KMS-11 (cell line): Measurements from ENCODE around the gene HS2ST1.
A peak's percentile ranks its signal among the peaks of the same experiment; 100 is the strongest.
"Not testable (repeated sequence)": the region's sequence is repeated elsewhere in the genome, so short reads cannot be mapped to it uniquely, and the experiment has no call there.

Experiments
- H2AFZ ChIP-seq: fragments of 200-600 bp; sonication (generic); 2 replicates; pipeline ENCODE4 v1.6.1; 2016; ENCODE audit warnings: antibody characterized with exemption, mixed run types, low read depth
- H3K27ac ChIP-seq: fragments of 200-600 bp; sonication (generic); 2 replicates; pipeline ENCODE4 v1.6.1; 2016; ENCODE audit warnings: mild to moderate bottlenecking, mixed run types
- H3K27me3 ChIP-seq: fragments of 200-600 bp; sonication (generic); 2 replicates; pipeline ENCODE4 v1.6.1; 2017; ENCODE audit warnings: mild to moderate bottlenecking, low read depth, mixed run types, moderate library complexity; ENCODE audit not compliant: insufficient read depth
- H3K36me3 ChIP-seq: fragments of 200-600 bp; sonication (generic); 2 replicates; pipeline ENCODE4 v1.6.1; 2017; ENCODE audit warnings: mild to moderate bottlenecking, mixed run types; ENCODE audit not compliant: insufficient read depth
- H3K4me1 ChIP-seq: fragments of 200-600 bp; sonication (generic); 2 replicates; pipeline ENCODE4 v1.6.1; 2016; ENCODE audit warnings: mild to moderate bottlenecking, low read depth, mixed run types; ENCODE audit not compliant: poor library complexity, severe bottlenecking
- H3K4me2 ChIP-seq: fragments of 200-600 bp; sonication (generic); 2 replicates; pipeline ENCODE4 v1.7.0; 2016; ENCODE audit warnings: mild to moderate bottlenecking, mixed run types
- H3K4me3 ChIP-seq: fragments of 200-600 bp; sonication (generic); IDR thresholded peaks from 2 replicates; pipeline ENCODE4 v1.6.1; 2017; ENCODE audit warnings: low read depth, low read length, mixed read lengths; ENCODE audit not compliant: insufficient read depth
- H3K79me2 ChIP-seq: fragments of 200-600 bp; sonication (generic); 2 replicates; pipeline ENCODE4 v1.6.1; 2016; ENCODE audit warnings: low read depth, mixed run types; ENCODE audit not compliant: insufficient read depth
- H3K9ac ChIP-seq: fragments of 200-600 bp; sonication (generic); 2 replicates; pipeline ENCODE4 v1.6.1; 2016; ENCODE audit warnings: mild to moderate bottlenecking, mixed run types
- H4K20me1 ChIP-seq: fragments of 200-600 bp; sonication (generic); 2 replicates; pipeline ENCODE4 v1.6.1; 2016; ENCODE audit warnings: mild to moderate bottlenecking, mixed run types; ENCODE audit not compliant: insufficient read depth
- TF ChIP-seq, protein P1 (sequence below): fragments of 200-600 bp; sonication (generic); conservative IDR thresholded peaks from 2 replicates; pipeline ENCODE4 v1.6.1; 2017; ENCODE audit warnings: low read depth, mild to moderate bottlenecking, antibody characterized with exemption, low read length, moderate library complexity, mixed read lengths

Gene HS2ST1

DNA sequence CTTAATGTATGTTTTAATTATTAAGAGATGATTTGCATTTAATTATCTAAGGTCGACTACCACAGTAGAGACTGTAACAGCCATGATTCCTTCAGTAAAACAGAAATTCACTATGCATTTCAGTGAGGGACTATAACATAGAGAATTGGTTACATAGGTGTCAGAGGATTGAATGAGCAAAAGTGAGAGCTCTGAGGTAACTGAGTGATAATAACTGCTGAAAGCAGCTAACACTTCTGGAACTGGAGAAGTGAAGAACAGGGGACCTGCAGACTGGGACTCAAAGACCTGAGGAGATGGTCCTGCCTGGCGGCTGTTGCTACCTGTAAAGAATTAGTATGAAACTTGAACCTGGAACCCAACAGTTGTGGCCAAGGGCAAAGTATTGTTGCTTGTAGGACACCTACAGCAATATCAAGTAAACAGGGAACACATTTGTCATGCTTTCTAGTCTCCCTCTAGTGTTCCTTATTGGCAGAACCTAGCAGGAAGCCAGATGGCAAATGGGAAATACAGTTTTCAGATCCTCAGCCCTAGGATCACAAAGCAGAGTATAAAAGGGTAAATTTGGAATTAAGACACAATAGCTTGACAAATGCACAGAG, 110.6 kb downstream of the HS2ST1 start:
- no peak overlapping the region for H3K27ac ChIP-seq
- no peak overlapping the region for H2AFZ ChIP-seq
- no peak overlapping the region for H3K4me2 ChIP-seq
- H3K36me3 ChIP-seq: no peaks in the 10 kb centered on the region
- H3K9ac ChIP-seq: no peak overlapping the region
- no peaks in the 10 kb centered on the region for H3K27me3 ChIP-seq
- H4K20me1 ChIP-seq: no peaks in the 10 kb centered on the region
- H3K4me3 ChIP-seq: no peak overlapping the region
- no peaks in the 10 kb centered on the region for H3K79me2 ChIP-seq
- TF ChIP-seq, protein P1, sequence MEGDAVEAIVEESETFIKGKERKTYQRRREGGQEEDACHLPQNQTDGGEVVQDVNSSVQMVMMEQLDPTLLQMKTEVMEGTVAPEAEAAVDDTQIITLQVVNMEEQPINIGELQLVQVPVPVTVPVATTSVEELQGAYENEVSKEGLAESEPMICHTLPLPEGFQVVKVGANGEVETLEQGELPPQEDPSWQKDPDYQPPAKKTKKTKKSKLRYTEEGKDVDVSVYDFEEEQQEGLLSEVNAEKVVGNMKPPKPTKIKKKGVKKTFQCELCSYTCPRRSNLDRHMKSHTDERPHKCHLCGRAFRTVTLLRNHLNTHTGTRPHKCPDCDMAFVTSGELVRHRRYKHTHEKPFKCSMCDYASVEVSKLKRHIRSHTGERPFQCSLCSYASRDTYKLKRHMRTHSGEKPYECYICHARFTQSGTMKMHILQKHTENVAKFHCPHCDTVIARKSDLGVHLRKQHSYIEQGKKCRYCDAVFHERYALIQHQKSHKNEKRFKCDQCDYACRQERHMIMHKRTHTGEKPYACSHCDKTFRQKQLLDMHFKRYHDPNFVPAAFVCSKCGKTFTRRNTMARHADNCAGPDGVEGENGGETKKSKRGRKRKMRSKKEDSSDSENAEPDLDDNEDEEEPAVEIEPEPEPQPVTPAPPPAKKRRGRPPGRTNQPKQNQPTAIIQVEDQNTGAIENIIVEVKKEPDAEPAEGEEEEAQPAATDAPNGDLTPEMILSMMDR: peak; percentile 20; the same call in 1 of the 2 replicates
- peaks cover 8% of the 10 kb centered on the region for H3K4me1 ChIP-seq

DNA sequence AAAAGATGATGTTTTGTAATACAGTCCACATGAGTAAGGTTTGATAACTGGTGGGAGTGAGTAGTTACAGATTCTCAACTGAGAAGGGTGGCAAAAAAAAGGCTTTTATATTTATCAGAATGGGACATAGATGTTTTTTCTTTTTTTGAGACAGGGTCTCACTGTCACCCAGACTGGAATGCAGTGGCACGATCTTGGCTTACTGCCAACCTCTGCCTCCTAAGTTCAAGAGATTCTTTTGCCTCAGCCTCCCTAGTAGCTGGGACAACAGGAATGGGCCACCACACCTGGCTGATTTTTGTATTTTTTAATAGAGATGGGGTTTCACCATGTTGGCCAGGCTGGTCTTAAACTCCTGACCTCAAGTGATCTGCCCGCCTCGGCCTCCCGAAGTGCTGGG, 113.1 kb downstream of the HS2ST1 start:
- not testable (repeated sequence) for H3K9ac ChIP-seq, H4K20me1 ChIP-seq, H3K27me3 ChIP-seq, H3K4me3 ChIP-seq, H3K4me1 ChIP-seq, H3K36me3 ChIP-seq, H3K27ac ChIP-seq, H2AFZ ChIP-seq, H3K4me2 ChIP-seq, H3K79me2 ChIP-seq

DNA sequence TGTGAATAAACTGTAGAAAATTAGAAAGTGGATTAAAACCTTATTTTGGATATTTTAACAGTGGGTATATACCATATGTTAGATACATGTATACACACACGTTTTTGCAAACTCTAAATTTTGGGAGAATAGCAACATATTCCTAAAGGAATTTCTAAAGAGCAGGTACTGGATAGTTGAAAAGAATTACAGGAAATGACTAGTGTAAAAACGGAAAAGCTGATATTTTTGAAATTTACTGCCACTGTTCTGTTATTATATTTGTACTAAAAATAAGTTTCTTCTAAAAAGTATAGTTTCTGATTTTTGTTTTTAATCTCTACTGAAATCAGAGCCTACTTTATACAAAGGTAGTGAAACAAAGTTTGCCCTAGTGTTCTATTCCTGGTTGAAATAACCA, 114.1 kb downstream of the HS2ST1 start:
- no peaks in the 10 kb centered on the region for H3K79me2 ChIP-seq
- no peak overlapping the region for H2AFZ ChIP-seq
- H3K4me2 ChIP-seq: no peak overlapping the region
- no peak overlapping the region for H3K4me3 ChIP-seq
- H3K4me1 ChIP-seq: peaks cover 8% of the 10 kb centered on the region
- TF ChIP-seq, protein P1: no peak
- H4K20me1 ChIP-seq: no peaks in the 10 kb centered on the region
- H3K36me3 ChIP-seq: no peaks in the 10 kb centered on the region
- no peak overlapping the region for H3K27ac ChIP-seq
- no peak overlapping the region for H3K9ac ChIP-seq
- no peaks in the 10 kb centered on the region for H3K27me3 ChIP-seq

DNA sequence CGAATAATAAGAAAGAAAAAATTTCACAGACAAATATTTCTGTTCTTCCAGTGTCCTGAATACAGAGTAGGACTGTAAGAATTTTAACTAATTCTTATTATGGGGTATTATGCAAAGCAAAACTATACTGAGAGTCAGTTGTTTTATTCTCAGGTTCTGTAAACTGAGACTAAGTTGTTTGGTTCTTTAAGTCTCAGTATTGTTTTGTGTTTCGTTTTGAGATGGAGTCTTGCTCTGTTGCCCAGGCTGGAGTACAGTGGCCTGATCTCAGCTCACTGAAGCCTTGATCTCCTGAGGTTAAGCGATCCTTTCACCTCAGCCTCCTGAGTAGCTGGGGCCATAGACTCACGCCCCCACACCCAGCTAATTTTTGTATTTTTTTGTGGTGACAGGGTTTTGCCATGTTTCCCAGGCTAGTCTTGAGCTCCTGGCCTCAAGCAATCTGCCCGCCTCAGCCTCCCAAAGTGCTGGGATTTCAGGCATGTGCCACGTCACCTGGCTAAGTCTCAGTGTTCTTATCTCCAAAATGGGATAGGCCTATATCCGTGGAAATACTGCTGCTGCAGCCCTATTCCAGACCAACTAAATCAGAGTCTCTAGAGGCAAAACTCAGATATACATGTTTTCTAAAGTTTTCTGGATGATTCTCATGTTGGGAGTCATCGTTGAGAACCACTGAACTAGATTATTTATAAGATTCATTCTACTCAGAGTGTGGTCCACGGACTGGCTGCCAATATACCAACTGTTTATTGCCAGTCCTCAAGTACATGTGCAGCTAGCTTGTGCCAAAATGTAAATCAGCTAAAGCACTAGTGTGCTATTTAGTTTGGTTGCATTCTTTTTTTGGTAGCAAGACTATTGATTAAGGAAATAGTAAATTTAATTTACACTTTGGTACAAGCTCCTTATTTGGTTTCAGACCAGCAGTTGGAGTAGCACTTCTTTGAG, 116.6 kb downstream of the HS2ST1 start:
- H3K36me3 ChIP-seq: no peaks in the 10 kb centered on the region
- H2AFZ ChIP-seq: no peak overlapping the region
- no peaks in the 10 kb centered on the region for H3K27me3 ChIP-seq
- no peak overlapping the region for H3K4me2 ChIP-seq
- TF ChIP-seq, protein P1: no peak
- no peak overlapping the region for H3K9ac ChIP-seq
- H3K27ac ChIP-seq: no peak overlapping the region
- H3K79me2 ChIP-seq: no peaks in the 10 kb centered on the region
- no peaks in the 10 kb centered on the region for H3K4me1 ChIP-seq
- no peak overlapping the region for H3K4me3 ChIP-seq
- H4K20me1 ChIP-seq: no peaks in the 10 kb centered on the region

DNA sequence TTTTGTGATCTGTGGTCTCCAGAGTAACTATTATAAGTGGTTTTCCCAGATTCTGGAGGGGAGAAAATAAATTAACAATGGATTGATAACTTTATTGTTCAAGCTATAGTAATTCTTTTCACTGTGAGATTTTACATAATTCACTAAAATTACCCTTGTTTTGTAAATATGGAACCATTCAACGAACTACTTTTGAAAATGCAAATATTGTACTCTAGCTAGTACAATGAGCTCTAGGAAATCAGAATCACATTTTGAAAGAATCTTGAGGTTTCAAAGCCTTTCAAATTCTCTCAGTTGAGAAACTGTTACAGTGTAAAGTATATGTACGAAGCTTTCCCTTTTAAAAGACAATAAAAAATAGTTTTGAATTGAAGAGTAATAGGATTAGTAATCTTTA, 119.9 kb downstream of the HS2ST1 start:
- TF ChIP-seq, protein P1: no peak
- Histone ChIP-seq H3K27ac (no peak overlapping the region), H2AFZ (no peak overlapping the region), H3K4me1 (no peaks in the 10 kb centered on the region), H3K4me3 (no peak overlapping the region), H3K36me3 (no peaks in the 10 kb centered on the region), H3K9ac (no peak overlapping the region), H3K79me2 (no peaks in the 10 kb centered on the region), H4K20me1 (no peaks in the 10 kb centered on the region), H3K27me3 (no peaks in the 10 kb centered on the region), H3K4me2 (no peak overlapping the region)
